SK-N-SH (cell line): ENCODE data around the gene ZXDC. TPM values are rescaled to one million over a fixed set of nuclear protein-coding genes. Genes with fewer than 3 reads are reported as not detected.

Source experiments
- CTCF ChIA-PET: fragments of 300-600, 350-600 bp; formaldehyde crosslinking; extraction: SDS; loops from one replicate; lab custom pipeline; 2021; lab: Yijun Ruan, JAX
- POLR2A ChIA-PET: fragments of 350-600 bp; sonication (Branson Sonifier 250); formaldehyde crosslinking; extraction: SDS; loops from one replicate; lab custom pipeline; 2020; ENCODE audit warnings: antibody characterized with exemption, inconsistent platforms; lab: Yijun Ruan, JAX
- DNase-seq: peaks from one replicate; pipeline ENCODE4 v3.0.0; 2012
- H2AFZ ChIP-seq: fragments of 200-600 bp; sonication (generic); 2 replicates; pipeline ENCODE4 v1.8.1; 2016; ENCODE audit warnings: antibody characterized with exemption, mild to moderate bottlenecking, low read depth
- H3F3A ChIP-seq: fragments of 200-600 bp; sonication (generic); replicated peaks from 2 replicates; pipeline ENCODE3; 2016; ENCODE audit warnings: antibody characterized with exemption, mild to moderate bottlenecking; ENCODE audit not compliant: insufficient read depth
- H3K27ac ChIP-seq, 2 experiments: fragments of 200-500 bp in 1 of 2; fragments of 200-600 bp in 1 of 2; sonication (Bioruptor generic) in 1 of 2; sonication (generic), shearing (Covaris generic) in 1 of 2; 2 replicates each; pipeline versions ENCODE4 v1.5.1 to v1.6.1; 2014 to 2016; ENCODE audit warnings: low read depth in 2 of 2, inconsistent platforms in 1 of 2, low read length in 1 of 2, mild to moderate bottlenecking in 1 of 2, mixed read lengths in 1 of 2
- H3K27me3 ChIP-seq: fragments of 200-600 bp; sonication (generic), shearing (Covaris generic); 2 replicates; pipeline ENCODE4 v1.6.1; 2016; ENCODE audit warnings: mixed run types; ENCODE audit not compliant: insufficient read depth
- H3K36me3 ChIP-seq, 2 experiments: fragments of 200-500 bp in 1 of 2; fragments of 200-600 bp in 1 of 2; sonication (Bioruptor generic) in 1 of 2; sonication (generic) in 1 of 2; replicated peaks in 1 of 2; 2 replicates each; pipeline versions ENCODE3 to v1.5.1; 2014 to 2016; ENCODE audit warnings: low read length in 1 of 2, mild to moderate bottlenecking in 1 of 2; ENCODE audit not compliant: insufficient read depth in 2 of 2, control insufficient read depth in 1 of 2
- H3K4me1 ChIP-seq, 2 experiments: fragments of 200-500 bp in 1 of 2; fragments of 200-600 bp in 1 of 2; sonication (Bioruptor generic) in 1 of 2; sonication (generic), shearing (Covaris generic) in 1 of 2; 2 replicates each; pipeline versions ENCODE4 v1.5.1 to v1.6.1; 2014 to 2016; ENCODE audit warnings: low read depth in 1 of 2, low read length in 1 of 2, mixed run types in 1 of 2; ENCODE audit not compliant: insufficient read depth in 2 of 2, control insufficient read depth in 1 of 2
- H3K4me2 ChIP-seq: fragments of 200-600 bp; sonication (generic), shearing (Covaris generic); 2 replicates; pipeline ENCODE4 v1.6.1; 2017; ENCODE audit warnings: mixed run types
- H3K4me3 ChIP-seq, 2 experiments: fragments of 200-500 bp in 1 of 2; fragments of 200-600 bp in 1 of 2; sonication (Bioruptor generic) in 1 of 2; sonication (generic), shearing (Covaris generic) in 1 of 2; 2 replicates each; pipeline versions ENCODE4 v1.5.1 to v1.8.1; 2014 to 2016; ENCODE audit warnings: low read depth in 2 of 2, inconsistent platforms in 1 of 2, low read length in 1 of 2, mild to moderate bottlenecking in 1 of 2, mixed read lengths in 1 of 2, moderate library complexity in 1 of 2
- H3K79me2 ChIP-seq: fragments of 200-600 bp; sonication (generic); 2 replicates; pipeline ENCODE4 v1.8.1; 2017; ENCODE audit warnings: mild to moderate bottlenecking; ENCODE audit not compliant: insufficient read depth
- H3K9ac ChIP-seq: fragments of 200-600 bp; sonication (generic); 2 replicates; pipeline ENCODE4 v1.6.1; 2017; ENCODE audit warnings: mixed run types
- H3K9me2 ChIP-seq: fragments of 200-600 bp; sonication (generic); 2 replicates; pipeline ENCODE4 v1.6.1; 2017; ENCODE audit warnings: mixed run types
- H3K9me3 ChIP-seq: fragments of 200-600 bp; sonication (generic); 2 replicates; pipeline ENCODE4 v1.6.1; 2017; ENCODE audit warnings: mixed run types, mild to moderate bottlenecking, moderate library complexity
- H4K20me1 ChIP-seq: fragments of 200-600 bp; sonication (generic); 2 replicates; pipeline ENCODE4 v1.6.1; 2017; ENCODE audit warnings: mild to moderate bottlenecking, mixed run types; ENCODE audit not compliant: insufficient read depth
- CHD2 ChIP-seq: fragments of 150-350 bp; IDR thresholded peaks from 2 replicates; pipeline ENCODE4 v1.6.1; 2018; ENCODE audit warnings: low read length; ENCODE audit not compliant: partially characterized antibody
- CTCF ChIP-seq: fragments of 200-600 bp; sonication (generic); IDR thresholded peaks from 2 replicates; pipeline ENCODE4 v1.6.1; 2017; ENCODE audit warnings: antibody characterized with exemption, mild to moderate bottlenecking, moderate library complexity
- FOSL2 ChIP-seq: IDR thresholded peaks from 2 replicates; pipeline ENCODE4 v1.4.0; 2012; ENCODE audit warnings: low read depth, mild to moderate bottlenecking, moderate library complexity, borderline replicate concordance
- FOXJ3 ChIP-seq: sonication (generic); formaldehyde crosslinking; IDR thresholded peaks from 2 replicates; pipeline ENCODE4 v1.5.1; 2020; ENCODE audit warnings: mild to moderate bottlenecking, missing genetic modification reagents
- GABPA ChIP-seq: IDR thresholded peaks from 2 replicates; pipeline ENCODE4 v1.4.0; 2012; ENCODE audit warnings: low read depth, mild to moderate bottlenecking
- IRF3 ChIP-seq: fragments of 150-350 bp; IDR thresholded peaks from 2 replicates; pipeline ENCODE4 v1.6.1; 2016; ENCODE audit warnings: mild to moderate bottlenecking, low read depth, low read length
- NRF1 ChIP-seq: IDR thresholded peaks from 2 replicates; pipeline ENCODE4 v1.6.1; 2012; ENCODE audit warnings: low read depth, mild to moderate bottlenecking, low read length
- RAD21 ChIP-seq: IDR thresholded peaks from 2 replicates; pipeline ENCODE4 v1.6.1; 2012; ENCODE audit warnings: mild to moderate bottlenecking, low read length
- RCOR1 ChIP-seq: fragments of 150-350 bp; IDR thresholded peaks from 2 replicates; pipeline ENCODE4 v1.6.1; 2017; ENCODE audit warnings: antibody characterized with exemption, low read length
- REST ChIP-seq: IDR thresholded peaks from 2 replicates; pipeline ENCODE4 v1.6.1; 2012; ENCODE audit warnings: mild to moderate bottlenecking, low read depth, low read length, moderate library complexity
- SIN3A ChIP-seq: IDR thresholded peaks from 2 replicates; pipeline ENCODE4 v1.6.1; 2012; ENCODE audit warnings: low read depth, mild to moderate bottlenecking, low read length, moderate library complexity, borderline replicate concordance
- SMC3 ChIP-seq: IDR thresholded peaks from 2 replicates; pipeline ENCODE4 v1.6.1; 2012; ENCODE audit warnings: low read depth, low read length, improper control_type of control experiment
- TEAD4 ChIP-seq: IDR thresholded peaks from 2 replicates; pipeline ENCODE4 v1.4.0; 2012; ENCODE audit warnings: mild to moderate bottlenecking, borderline replicate concordance; ENCODE audit not compliant: insufficient read depth
- USF1 ChIP-seq: IDR thresholded peaks from 2 replicates; pipeline ENCODE4 v1.4.0; 2012; ENCODE audit warnings: low read depth, borderline replicate concordance
- ZBTB33 ChIP-seq: IDR thresholded peaks from 2 replicates; pipeline ENCODE4 v1.4.0; 2012; ENCODE audit warnings: low read depth, borderline replicate concordance
- WGBS: methylation state at CpG from one replicate; pipeline ENCODE4 v1.1.6; 2017; ENCODE audit warnings: low lambda C conversion rate; 5-methylcytosine and 5-hydroxymethylcytosine counted together
- polyA plus RNA-seq, 3 experiments: library from polyadenylated mRNA; depleted of rRNA; stranded (reverse); fragments of >200 nt; gene quantifications; 2 replicates each; pipeline ENCODE4 v1.2.3, GENCODE V29; 2012

Gene ZXDC
- polyA plus RNA-seq, 1 of the 3 experiments (the other 2 are of a cell fraction): 8.5 TPM

GRCh38 chr3:126395846-126396513 lies 79.7 kb downstream of the ZXDC start:
- Histone ChIP-seq H3K9me3 (no peaks in the 10 kb centered on the region), H2AFZ (no peak overlapping the region), H3K4me1 (peaks cover 0 to 17% of the 10 kb centered on the region in 2 experiments; a peak in 2 of 4 replicates)
- TF ChIP-seq FOXJ3 (CRISPR knock-in tag) (no peak), USF1 (no peak), ZBTB33 (no peak), REST (no peak)
- TF ChIP-seq, all 33 proteins: peak for 0
- H3K9ac ChIP-seq: no peak overlapping the region
- H3K27ac ChIP-seq: no peak overlapping the region
- H3K4me3 ChIP-seq: no peak overlapping the region
- no peaks in the 10 kb centered on the region for H3K36me3 ChIP-seq
- no peaks in the 10 kb centered on the region for H3K9me2 ChIP-seq
- no peaks in the 10 kb centered on the region for H4K20me1 ChIP-seq
- POLR2A ChIA-PET: no interaction called here
- H3K79me2 ChIP-seq: no peaks in the 10 kb centered on the region
- WGBS: 74% methylated on average over 4 of the region's 6 CpGs
- no peak overlapping the region for H3K4me2 ChIP-seq
- no peaks in the 10 kb centered on the region for H3F3A ChIP-seq
- CTCF ChIA-PET: interaction anchor here (1.1 to 1.3 kb wide), 4 partner anchors 11 to 136 kb away, joined by 3 to 5 read pairs (median 4); no protein-coding TSS in a partner anchor
- no peaks in the 10 kb centered on the region; the same call in 1 of the 2 replicates for H3K27me3 ChIP-seq
- no peak for DNase-seq

GRCh38 chr3:126394977-126395321 lies 80.7 kb downstream of the ZXDC start:
- Histone ChIP-seq H3K4me1 (peaks cover 0 to 20% of the 10 kb centered on the region in 2 experiments; a peak in 2 of 4 replicates), H3K4me2 (no peak overlapping the region), H3K9me2 (no peaks in the 10 kb centered on the region), H3K27ac (no peak overlapping the region), H3K4me3 (no peak overlapping the region), H4K20me1 (no peaks in the 10 kb centered on the region), H3K9ac (no peak overlapping the region), H2AFZ (no peak overlapping the region), H3F3A (no peaks in the 10 kb centered on the region), H3K9me3 (no peaks in the 10 kb centered on the region), H3K27me3 (no peaks in the 10 kb centered on the region; the same call in 1 of the 2 replicates), H3K36me3 (no peaks in the 10 kb centered on the region), H3K79me2 (no peaks in the 10 kb centered on the region)
- WGBS: 93% methylated on average over 30 of the region's 30 CpGs
- no peak for DNase-seq
- ChIA-PET POLR2A (no interaction called here), CTCF (interaction anchor here (1.2 kb wide), 1 partner anchor 13 kb away, joined by 5 read pairs; no protein-coding TSS in a partner anchor)
- no peak for TF ChIP-seq CTCF
- TF ChIP-seq CHD2: no peak
- TF ChIP-seq SIN3A: no peak
- TF ChIP-seq RAD21: no peak
- TF ChIP-seq IRF3: no peak
- TF ChIP-seq NRF1: no peak
- TF ChIP-seq USF1: no peak
- no peak for TF ChIP-seq GABPA
- TF ChIP-seq SMC3: no peak
- TF ChIP-seq RCOR1: no peak
- TF ChIP-seq FOSL2: no peak
- TF ChIP-seq TEAD4: no peak
